Heart left ventricle (tissue), 13 donors: ENCODE measurements around the gene DAD1.

Source experiments
- CTCF ChIP-seq, 12 donors: fragments of 200-600 bp; sonication (generic) in 4 of 12; IDR thresholded peaks; one replicate each; pipeline versions ENCODE4 v1.5.0 to v1.8.0; 2018 to 2022; ENCODE audit warnings: antibody characterized with exemption in 12 of 12, mild to moderate bottlenecking in 5 of 12
- POLR2A ChIP-seq, 2 donors: fragments of 450-650 bp; IDR thresholded peaks; one replicate each; pipeline ENCODE4 v1.6.1; 2017; ENCODE audit warnings: antibody characterized with exemption in 2 of 2, mild to moderate bottlenecking in 2 of 2, moderate library complexity in 2 of 2
- donor health status: ischemic (EF 13 %, LVEDD 7.1; RV severe dilation, severe dysfunction).
- donor health status: DM: no; HTN: yes; CAD: no.
- donor health status: DM: no; HTN: no; CAD: no.
- donor health status: ischemic (EF 25% LVEDD 6.9; RV normal size, moderate dysfunction).
- donor health status: ischemic (EF 25% LVEDD 5.7; RV mildly dilated, moderate dysfunction).
- donor health status: ischemic (EF 35%, LVEDD 5.7; RV mildly dilated, moderate dysfunction).
- donor health status: nonischemic (EF 11% LVEDD 7.7; RV severe dilation, severe dysfunction).
- donor health status: DM: yes; HTN: yes; CAD: no.
- donor health status: PGD.
- donor health status: ischemic (EF 29% LVEDD 5.4; RV normal size, mild dysfunction).
- donor health status: nonischemic (EF 23%, LVEDD 6.1; RV moderate dilation, normal function).

GRCh38 chr14:22542360-22542759, 46.7 kb downstream of the DAD1 start:
- TF ChIP-seq CTCF (IDR thresholded peaks at IDR 0.05) (no peak), POLR2A (IDR thresholded peaks at IDR 0.05) (no peak)
